ENCODE results near the gene APBB1IP.
A peak's percentile ranks its signal among the peaks of the same experiment; 100 is the strongest.
"Not testable (repeated sequence)": the region's sequence is repeated elsewhere in the genome, so short reads cannot be mapped to it uniquely, and the experiment has no call there.

APBB1IP gene

GRCh38 chr10:26557641-26558014 lies 119.5 kb downstream of the APBB1IP start:
- peak overlapping the region; percentile 3 for H3K4me3 ChIP-seq (ENCODE audit: control insufficient read depth, low read depth, low read length)
- TF ChIP-seq, protein P1, sequence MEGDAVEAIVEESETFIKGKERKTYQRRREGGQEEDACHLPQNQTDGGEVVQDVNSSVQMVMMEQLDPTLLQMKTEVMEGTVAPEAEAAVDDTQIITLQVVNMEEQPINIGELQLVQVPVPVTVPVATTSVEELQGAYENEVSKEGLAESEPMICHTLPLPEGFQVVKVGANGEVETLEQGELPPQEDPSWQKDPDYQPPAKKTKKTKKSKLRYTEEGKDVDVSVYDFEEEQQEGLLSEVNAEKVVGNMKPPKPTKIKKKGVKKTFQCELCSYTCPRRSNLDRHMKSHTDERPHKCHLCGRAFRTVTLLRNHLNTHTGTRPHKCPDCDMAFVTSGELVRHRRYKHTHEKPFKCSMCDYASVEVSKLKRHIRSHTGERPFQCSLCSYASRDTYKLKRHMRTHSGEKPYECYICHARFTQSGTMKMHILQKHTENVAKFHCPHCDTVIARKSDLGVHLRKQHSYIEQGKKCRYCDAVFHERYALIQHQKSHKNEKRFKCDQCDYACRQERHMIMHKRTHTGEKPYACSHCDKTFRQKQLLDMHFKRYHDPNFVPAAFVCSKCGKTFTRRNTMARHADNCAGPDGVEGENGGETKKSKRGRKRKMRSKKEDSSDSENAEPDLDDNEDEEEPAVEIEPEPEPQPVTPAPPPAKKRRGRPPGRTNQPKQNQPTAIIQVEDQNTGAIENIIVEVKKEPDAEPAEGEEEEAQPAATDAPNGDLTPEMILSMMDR (conservative IDR thresholded peaks at IDR 0.05; ENCODE audit: control insufficient read depth, insufficient read depth, low read depth, low read length) = no peak
- peak; percentile 70 for DNase-seq (ENCODE audit: low read depth)

DNA sequence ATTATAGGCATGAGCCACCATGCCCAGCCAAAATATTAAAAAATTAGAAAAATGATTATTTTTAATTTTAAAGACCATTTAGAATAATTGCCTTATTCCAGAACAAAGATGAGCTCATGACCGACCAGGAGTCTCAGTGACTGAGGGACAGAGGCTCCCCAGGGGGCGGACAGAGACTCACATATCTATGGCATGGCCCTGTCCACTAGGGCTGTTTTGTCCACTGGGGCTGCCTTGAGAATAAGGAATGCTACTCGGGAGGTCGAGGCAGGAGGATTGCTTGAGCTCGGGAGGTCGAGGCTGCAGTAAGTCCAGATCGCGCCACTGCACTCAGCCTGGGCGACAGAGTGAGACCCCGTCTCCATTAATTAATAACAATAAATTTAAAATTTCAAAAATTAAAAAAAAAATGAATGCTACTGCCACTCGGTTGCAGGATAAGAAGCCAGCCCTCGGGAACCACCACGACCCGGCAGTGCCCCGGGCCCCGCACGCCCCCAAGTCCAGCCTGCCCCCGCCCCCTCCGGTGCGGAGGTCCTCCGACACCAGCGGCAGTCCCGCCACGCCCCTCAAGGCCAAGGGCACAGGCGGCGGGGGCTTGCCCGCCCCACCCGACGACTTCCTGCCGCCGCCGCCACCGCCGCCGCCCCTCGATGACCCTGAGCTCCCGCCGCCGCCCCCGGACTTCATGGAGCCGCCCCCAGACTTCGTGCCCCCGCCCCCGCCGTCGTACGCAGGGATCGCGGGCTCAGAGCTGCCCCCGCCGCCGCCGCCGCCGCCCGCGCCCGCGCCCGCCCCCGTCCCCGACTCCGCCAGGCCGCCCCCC lies 128.6 kb downstream of the APBB1IP start:
- no peak for DNase-seq (ENCODE audit: low read depth)
- H3K4me3 ChIP-seq (ENCODE audit: control insufficient read depth, low read depth, low read length) = peak overlapping the region; percentile 12
- TF ChIP-seq, protein P1 (conservative IDR thresholded peaks at IDR 0.05; ENCODE audit: control insufficient read depth, insufficient read depth, low read depth, low read length) = no peak

DNA sequence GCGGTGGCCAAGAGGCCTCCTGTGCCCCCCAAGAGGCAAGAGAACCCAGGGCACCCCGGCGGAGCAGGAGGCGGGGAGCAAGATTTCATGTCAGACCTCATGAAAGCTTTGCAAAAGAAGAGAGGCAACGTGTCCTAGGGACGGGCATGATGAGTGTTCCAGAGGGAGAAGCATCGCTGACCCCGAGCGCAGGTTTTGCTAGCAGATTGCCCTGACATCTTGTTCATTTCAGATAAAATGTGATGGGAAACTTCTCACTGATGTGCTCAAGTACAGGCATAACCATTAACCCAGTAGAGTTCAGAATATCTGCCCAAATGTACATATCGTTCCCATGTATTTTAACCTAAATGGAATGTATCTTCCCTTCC lies 129.2 kb downstream of the APBB1IP start:
- no peak overlapping the region for H3K4me3 ChIP-seq (ENCODE audit: control insufficient read depth, low read depth, low read length)
- TF ChIP-seq, protein P1 (conservative IDR thresholded peaks at IDR 0.05; ENCODE audit: control insufficient read depth, insufficient read depth, low read depth, low read length) = no peak
- DNase-seq (ENCODE audit: low read depth) = no peak

- peak; percentile 10 for DNase-seq (ENCODE audit: low read depth)
- H3K4me3 ChIP-seq (ENCODE audit: control insufficient read depth, low read depth, low read length) = no peak overlapping the region
- TF ChIP-seq, protein P1 (conservative IDR thresholded peaks at IDR 0.05; ENCODE audit: control insufficient read depth, insufficient read depth, low read depth, low read length) = no peak
Measured at GRCh38 chr10:26571655-26572054, 133.5 kb downstream of the APBB1IP start.

DNA sequence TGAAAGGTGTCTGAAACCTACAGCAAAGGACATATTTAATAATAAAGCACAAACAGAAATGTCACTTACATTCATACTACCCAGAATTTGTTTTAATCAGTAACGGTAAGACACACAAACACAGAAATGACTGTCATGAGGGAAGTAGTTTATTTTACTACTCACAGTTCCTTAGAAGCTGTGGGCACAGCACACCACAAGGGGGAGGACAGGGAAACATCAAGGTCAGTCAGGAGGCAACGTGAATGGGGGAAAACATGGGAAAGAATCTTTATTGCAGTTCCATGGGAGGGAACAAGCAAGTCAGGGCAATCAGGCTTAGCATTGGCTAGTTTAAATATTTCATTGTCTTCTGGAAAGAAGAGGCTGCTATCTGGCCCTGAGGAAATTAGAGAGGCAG lies 135.5 kb downstream of the APBB1IP start:
- no peak for DNase-seq (ENCODE audit: low read depth)
- TF ChIP-seq, protein P1 (conservative IDR thresholded peaks at IDR 0.05; ENCODE audit: control insufficient read depth, insufficient read depth, low read depth, low read length) = no peak

GRCh38 chr10:26574783-26575182 lies 136.6 kb downstream of the APBB1IP start:
- TF ChIP-seq, protein P1 (conservative IDR thresholded peaks at IDR 0.05; ENCODE audit: control insufficient read depth, insufficient read depth, low read depth, low read length) = no peak
- DNase-seq (ENCODE audit: low read depth) = no peak

More for the DNA sequence above, 135.5 kb downstream of the APBB1IP start:
- no peak overlapping the region for H3K4me3 ChIP-seq (ENCODE audit: control insufficient read depth, low read depth, low read length)

DNA sequence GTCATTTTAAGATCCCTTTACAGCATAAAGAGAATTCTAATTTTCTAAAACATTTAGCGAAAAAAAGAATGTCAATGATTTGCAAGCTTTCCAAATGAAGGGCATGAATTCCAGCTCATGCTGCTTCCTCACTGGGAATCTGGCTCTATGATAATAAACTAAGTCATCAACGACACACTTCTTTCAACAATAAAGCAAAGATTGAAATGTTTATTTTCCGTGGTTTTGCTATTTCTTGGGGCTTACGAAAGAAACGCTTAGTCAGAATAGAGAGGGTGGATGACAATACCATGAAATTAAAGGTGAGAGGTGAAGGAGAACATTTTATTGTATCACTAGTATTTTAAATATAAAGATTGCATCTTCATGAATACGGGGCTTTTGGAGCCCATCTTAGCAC lies 140.2 kb downstream of the APBB1IP start:
- DNase-seq (ENCODE audit: low read depth) = peak; percentile 42
- H3K4me3 ChIP-seq (ENCODE audit: control insufficient read depth, low read depth, low read length) = not testable (repeated sequence)

More at GRCh38 chr10:26574783-26575182, 136.6 kb downstream of the APBB1IP start:
- H3K4me3 ChIP-seq (ENCODE audit: control insufficient read depth, low read depth, low read length) = no peak overlapping the region

All from fibroblast of mammary gland (primary cell).